Mucosa of descending colon (tissue), 3 donors: ENCODE results near the gene MRPL36. TPM values are rescaled to one million over a fixed set of nuclear protein-coding genes. Genes with fewer than 3 reads are reported as not detected.

ENCODE experiments used
- ATAC-seq: fragments of 200-7000 bp; cut with Tn5 transposase; one replicate; pipeline ENCODE4 v1.9.1; 2020; ENCODE audit warnings: mild to moderate bottlenecking, moderate library complexity
- DNase-seq, 3 donors: peaks; one replicate each; pipeline ENCODE4 v3.0.0-alpha.2; 2020
- H3K36me3 ChIP-seq: fragments of 200-600 bp; one replicate; pipeline ENCODE4 v1.8.0; 2021; ENCODE audit warnings: low read depth, mild to moderate bottlenecking
- H3K4me1 ChIP-seq: fragments of 200-600 bp; one replicate; pipeline ENCODE4 v1.8.0; 2021; ENCODE audit warnings: low read depth, mild to moderate bottlenecking
- H3K4me3 ChIP-seq: fragments of 200-600 bp; one replicate; pipeline ENCODE4 v1.8.0; 2021; ENCODE audit warnings: mild to moderate bottlenecking
- H3K9me3 ChIP-seq: fragments of 200-600 bp; one replicate; pipeline ENCODE4 v1.8.0; 2021; ENCODE audit warnings: mild to moderate bottlenecking
- intact Hi-C, 2 donors: fragments of 100-400 bp; cut with DNase I in 1 of 2; cut with micrococcal nuclease in 1 of 2; formaldehyde crosslinking; loops; one replicate each; pipeline versions ENCODE4 v1.11.0 to v1.11.1; 2022; cut with DNase I, micrococcal nuclease
- total RNA-seq, 3 donors: library from RNA; stranded (reverse); fragmentation: NEBNext Ultra II Directional in 2 of 3; extraction: Animal tissue kit (Norgen Biotek cat#: 25700) in 2 of 3; gene quantifications; one replicate each; pipeline versions ENCODE4 v1.2.1 to v1.2.4, GENCODE V29; 2021 to 2023
- TF ChIP-seq, protein P1 (sequence below): fragments of 200-600 bp; IDR thresholded peaks from one replicate; pipeline ENCODE4 v1.8.0; 2022; ENCODE audit warnings: antibody characterized with exemption, mild to moderate bottlenecking
- donor health status: DM: no; HTN: no; CAD: no; lungs with moderate emphysema.
- donor health status: DM: no; HTN: no; CAD: no.
- donor health status: DM: no; HTN: yes; CAD: no.

MRPL36 gene
- total RNA-seq, 3 donors from 2014 or later = 26.3 to 41.4 (median 28.6) TPM

GRCh38 chr5:1830571-1831228 lies 31.1 kb upstream of the MRPL36 start:
- intact Hi-C loops = no loop called here
- no peak for ATAC-seq

GRCh38 chr5:1827886-1828397 lies 28.3 kb upstream of the MRPL36 start:
- DNase-seq (peak in 2 of 3 donors; percentile 16 to 48), ATAC-seq (peak; percentile 69)
- TF ChIP-seq, protein P1, sequence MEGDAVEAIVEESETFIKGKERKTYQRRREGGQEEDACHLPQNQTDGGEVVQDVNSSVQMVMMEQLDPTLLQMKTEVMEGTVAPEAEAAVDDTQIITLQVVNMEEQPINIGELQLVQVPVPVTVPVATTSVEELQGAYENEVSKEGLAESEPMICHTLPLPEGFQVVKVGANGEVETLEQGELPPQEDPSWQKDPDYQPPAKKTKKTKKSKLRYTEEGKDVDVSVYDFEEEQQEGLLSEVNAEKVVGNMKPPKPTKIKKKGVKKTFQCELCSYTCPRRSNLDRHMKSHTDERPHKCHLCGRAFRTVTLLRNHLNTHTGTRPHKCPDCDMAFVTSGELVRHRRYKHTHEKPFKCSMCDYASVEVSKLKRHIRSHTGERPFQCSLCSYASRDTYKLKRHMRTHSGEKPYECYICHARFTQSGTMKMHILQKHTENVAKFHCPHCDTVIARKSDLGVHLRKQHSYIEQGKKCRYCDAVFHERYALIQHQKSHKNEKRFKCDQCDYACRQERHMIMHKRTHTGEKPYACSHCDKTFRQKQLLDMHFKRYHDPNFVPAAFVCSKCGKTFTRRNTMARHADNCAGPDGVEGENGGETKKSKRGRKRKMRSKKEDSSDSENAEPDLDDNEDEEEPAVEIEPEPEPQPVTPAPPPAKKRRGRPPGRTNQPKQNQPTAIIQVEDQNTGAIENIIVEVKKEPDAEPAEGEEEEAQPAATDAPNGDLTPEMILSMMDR = no peak
- H3K4me1 ChIP-seq = no peaks in the 10 kb centered on the region
- no peaks in the 10 kb centered on the region for H3K36me3 ChIP-seq
- no peaks in the 10 kb centered on the region for H3K9me3 ChIP-seq
- intact Hi-C loops = no loop called here
- no peak overlapping the region for H3K4me3 ChIP-seq

More at GRCh38 chr5:1830571-1831228, 31.1 kb upstream of the MRPL36 start:
- no peak for DNase-seq
- no peaks in the 10 kb centered on the region for H3K36me3 ChIP-seq
- no peak overlapping the region for H3K4me3 ChIP-seq
- H3K9me3 ChIP-seq = no peaks in the 10 kb centered on the region
- no peaks in the 10 kb centered on the region for H3K4me1 ChIP-seq
- TF ChIP-seq, protein P1 = no peak

GRCh38 chr5:1827025-1827885 lies 27.6 kb upstream of the MRPL36 start:
- DNase-seq (no peak), ATAC-seq (no peak)
- TF ChIP-seq, protein P1 = no peak
- intact Hi-C loops = no loop called here
- Histone ChIP-seq H3K4me1 (no peaks in the 10 kb centered on the region), H3K4me3 (no peak overlapping the region), H3K36me3 (no peaks in the 10 kb centered on the region), H3K9me3 (no peaks in the 10 kb centered on the region)

GRCh38 chr5:1826235-1826980 lies 26.8 kb upstream of the MRPL36 start:
- intact Hi-C loops = no loop called here
- Histone ChIP-seq H3K4me1 (no peaks in the 10 kb centered on the region), H3K9me3 (no peaks in the 10 kb centered on the region), H3K4me3 (no peak overlapping the region), H3K36me3 (no peaks in the 10 kb centered on the region)
- ATAC-seq = no peak
- TF ChIP-seq, protein P1 = no peak
- DNase-seq = no peak
